Panc1 (cell line): ENCODE data around the gene CNN3. TPM values are rescaled to one million over a fixed set of nuclear protein-coding genes. Genes with fewer than 3 reads are reported as not detected.

Experiments used
- ATAC-seq: fragments of 200-7000 bp; cut with Tn5 transposase; 2 replicates; pipeline ENCODE4 v1.9.1; 2020; ENCODE audit warnings: mild to moderate bottlenecking, moderate library complexity
- BruUV-seq: library from RNA; stranded (reverse); fragments of 400-500 nt; replicated peaks from 2 replicates; lab custom pipeline; 2021; lab: Mats Ljungman, UMichigan
- CTCF ChIA-PET: fragments of 300-600 bp; sonication (Branson Sonifier 250); formaldehyde crosslinking; loops from one replicate; lab custom pipeline; 2022; ENCODE audit warnings: antibody characterized with exemption; lab: Charles Lee
- POLR2A ChIA-PET: fragments of 300-600 bp; sonication (Branson Sonifier 250); formaldehyde crosslinking; loops from one replicate; lab custom pipeline; 2022; ENCODE audit warnings: antibody characterized with exemption; lab: Charles Lee
- DNase-seq: peaks from one replicate; pipeline ENCODE4 v3.0.0-alpha.2; 2010; ENCODE audit warnings: low read depth, low spot score
- H3K27ac ChIP-seq: 2 replicates; pipeline ENCODE4 v1.5.1; 2011; ENCODE audit warnings: mild to moderate bottlenecking, low read length, inconsistent platforms
- H3K27me3 ChIP-seq: fragments of 200-500 bp; sonication (Bioruptor generic); 2 replicates; pipeline ENCODE4 v1.6.0; 2014; ENCODE audit warnings: low read length, inconsistent platforms; ENCODE audit not compliant: control insufficient read depth, insufficient read depth
- H3K36me3 ChIP-seq: fragments of 200-500 bp; sonication (Bioruptor generic); 2 replicates; pipeline ENCODE4 v1.5.1; 2014; ENCODE audit warnings: inconsistent platforms, mild to moderate bottlenecking, low read length, moderate library complexity; ENCODE audit not compliant: control insufficient read depth, insufficient read depth
- H3K4me1 ChIP-seq: 2 replicates; pipeline ENCODE4 v1.5.1; 2011; ENCODE audit warnings: inconsistent platforms, mild to moderate bottlenecking, low read length, moderate library complexity; ENCODE audit not compliant: control insufficient read depth, insufficient read depth
- H3K4me3 ChIP-seq, 2 experiments: 2 replicates each; pipeline ENCODE4 v1.5.1; 2011 to 2012; ENCODE audit warnings: low read depth in 2 of 2, low read length in 2 of 2, mild to moderate bottlenecking in 2 of 2, inconsistent platforms in 1 of 2, moderate library complexity in 1 of 2
- H3K9me3 ChIP-seq: fragments of 200-500 bp; sonication (Bioruptor generic); 2 replicates; pipeline ENCODE4 v1.5.1; 2014; ENCODE audit warnings: low read depth, mild to moderate bottlenecking, inconsistent platforms, low read length, moderate library complexity; ENCODE audit not compliant: control insufficient read depth, insufficient read depth
- POLR2AphosphoS5 ChIP-seq: IDR thresholded peaks from 2 replicates; pipeline ENCODE4 v1.6.1; 2012; ENCODE audit warnings: mild to moderate bottlenecking, low read depth, low read length, moderate library complexity
- SIN3A ChIP-seq: IDR thresholded peaks from 2 replicates; pipeline ENCODE4 v1.6.1; 2012; ENCODE audit warnings: low read depth, mild to moderate bottlenecking, low read length, moderate library complexity, borderline replicate concordance; ENCODE audit not compliant: insufficient read depth
- TCF7L2 ChIP-seq: IDR thresholded peaks from 2 replicates; pipeline ENCODE4 v1.6.1; 2011; ENCODE audit warnings: mild to moderate bottlenecking, low read depth, low read length, inconsistent platforms
- in situ Hi-C: cut with HindIII; loops from 2 replicates; pipeline ENCODE4 v1.10.0; 2016; ENCODE audit warnings: low sequenced_read_pairs, low pct_unique_long_range_greater_than_20kb
- intact Hi-C: fragments of 100-400 bp; cut with micrococcal nuclease; formaldehyde crosslinking; loops from one replicate; pipeline ENCODE4 v1.10.0; 2022; ENCODE audit not compliant: unreplicated experiment
- total RNA-seq: library from RNA; stranded (reverse); gene quantifications from one replicate; pipeline ENCODE4 v1.2.1, GENCODE V29; 2021; ENCODE audit not compliant: unreplicated experiment
- TF ChIP-seq, protein P1 (sequence below), 2 experiments: IDR thresholded peaks; 2 replicates each; pipeline ENCODE4 v1.6.1; 2011 to 2012; ENCODE audit warnings: low read depth in 2 of 2, control low read depth in 1 of 2, low read length in 1 of 2, mild to moderate bottlenecking in 1 of 2, moderate library complexity in 1 of 2; ENCODE audit not compliant: insufficient read depth in 1 of 2
- TF ChIP-seq, protein P2 (sequence below): fragments of 450-650 bp; IDR thresholded peaks from 2 replicates; pipeline ENCODE4 v1.5.1; 2017; ENCODE audit warnings: mild to moderate bottlenecking

Gene CNN3
- total RNA-seq, 1 experiment from 2014 or later, result 72.3 TPM

GRCh38 chr1:94888201-94888600, 38.7 kb downstream of the CNN3 start:
- in situ Hi-C loops (no loop called here), intact Hi-C loops (no loop called here)
- DNase-seq (no peak), ATAC-seq (no peak)
- H3K9me3 ChIP-seq, result no peaks in the 10 kb centered on the region
- no peak overlapping the region for H3K27ac ChIP-seq
- TF ChIP-seq TCF7L2 (no peak), POLR2AphosphoS5 (no peak), SIN3A (no peak)
- TF ChIP-seq, protein P1, sequence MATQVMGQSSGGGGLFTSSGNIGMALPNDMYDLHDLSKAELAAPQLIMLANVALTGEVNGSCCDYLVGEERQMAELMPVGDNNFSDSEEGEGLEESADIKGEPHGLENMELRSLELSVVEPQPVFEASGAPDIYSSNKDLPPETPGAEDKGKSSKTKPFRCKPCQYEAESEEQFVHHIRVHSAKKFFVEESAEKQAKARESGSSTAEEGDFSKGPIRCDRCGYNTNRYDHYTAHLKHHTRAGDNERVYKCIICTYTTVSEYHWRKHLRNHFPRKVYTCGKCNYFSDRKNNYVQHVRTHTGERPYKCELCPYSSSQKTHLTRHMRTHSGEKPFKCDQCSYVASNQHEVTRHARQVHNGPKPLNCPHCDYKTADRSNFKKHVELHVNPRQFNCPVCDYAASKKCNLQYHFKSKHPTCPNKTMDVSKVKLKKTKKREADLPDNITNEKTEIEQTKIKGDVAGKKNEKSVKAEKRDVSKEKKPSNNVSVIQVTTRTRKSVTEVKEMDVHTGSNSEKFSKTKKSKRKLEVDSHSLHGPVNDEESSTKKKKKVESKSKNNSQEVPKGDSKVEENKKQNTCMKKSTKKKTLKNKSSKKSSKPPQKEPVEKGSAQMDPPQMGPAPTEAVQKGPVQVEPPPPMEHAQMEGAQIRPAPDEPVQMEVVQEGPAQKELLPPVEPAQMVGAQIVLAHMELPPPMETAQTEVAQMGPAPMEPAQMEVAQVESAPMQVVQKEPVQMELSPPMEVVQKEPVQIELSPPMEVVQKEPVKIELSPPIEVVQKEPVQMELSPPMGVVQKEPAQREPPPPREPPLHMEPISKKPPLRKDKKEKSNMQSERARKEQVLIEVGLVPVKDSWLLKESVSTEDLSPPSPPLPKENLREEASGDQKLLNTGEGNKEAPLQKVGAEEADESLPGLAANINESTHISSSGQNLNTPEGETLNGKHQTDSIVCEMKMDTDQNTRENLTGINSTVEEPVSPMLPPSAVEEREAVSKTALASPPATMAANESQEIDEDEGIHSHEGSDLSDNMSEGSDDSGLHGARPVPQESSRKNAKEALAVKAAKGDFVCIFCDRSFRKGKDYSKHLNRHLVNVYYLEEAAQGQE (IDR thresholded peaks at IDR 0.05; ENCODE audit: insufficient read depth in 1 of 2, low read depth in 2 of 2, low read length in 1 of 2), result no peak
- TF ChIP-seq, protein P2, sequence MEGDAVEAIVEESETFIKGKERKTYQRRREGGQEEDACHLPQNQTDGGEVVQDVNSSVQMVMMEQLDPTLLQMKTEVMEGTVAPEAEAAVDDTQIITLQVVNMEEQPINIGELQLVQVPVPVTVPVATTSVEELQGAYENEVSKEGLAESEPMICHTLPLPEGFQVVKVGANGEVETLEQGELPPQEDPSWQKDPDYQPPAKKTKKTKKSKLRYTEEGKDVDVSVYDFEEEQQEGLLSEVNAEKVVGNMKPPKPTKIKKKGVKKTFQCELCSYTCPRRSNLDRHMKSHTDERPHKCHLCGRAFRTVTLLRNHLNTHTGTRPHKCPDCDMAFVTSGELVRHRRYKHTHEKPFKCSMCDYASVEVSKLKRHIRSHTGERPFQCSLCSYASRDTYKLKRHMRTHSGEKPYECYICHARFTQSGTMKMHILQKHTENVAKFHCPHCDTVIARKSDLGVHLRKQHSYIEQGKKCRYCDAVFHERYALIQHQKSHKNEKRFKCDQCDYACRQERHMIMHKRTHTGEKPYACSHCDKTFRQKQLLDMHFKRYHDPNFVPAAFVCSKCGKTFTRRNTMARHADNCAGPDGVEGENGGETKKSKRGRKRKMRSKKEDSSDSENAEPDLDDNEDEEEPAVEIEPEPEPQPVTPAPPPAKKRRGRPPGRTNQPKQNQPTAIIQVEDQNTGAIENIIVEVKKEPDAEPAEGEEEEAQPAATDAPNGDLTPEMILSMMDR, result no peak
- CTCF ChIA-PET, result no interaction called here
- no peaks in the 10 kb centered on the region for H3K36me3 ChIP-seq
- H3K4me1 ChIP-seq, result no peaks in the 10 kb centered on the region
- BruUV-seq, result no TSS peak
- POLR2A ChIA-PET, result interaction anchor here (0.6 kb wide), 1 partner anchor 39 kb away, joined by 4 read pairs; the partner anchor contains the start of gene CNN3
- H3K4me3 ChIP-seq, result no peak overlapping the region
- no peaks in the 10 kb centered on the region for H3K27me3 ChIP-seq

- H3K27me3 ChIP-seq, result no peaks in the 10 kb centered on the region
- TF ChIP-seq SIN3A, result no peak
- no peak for TF ChIP-seq POLR2AphosphoS5
- TF ChIP-seq, protein P2, result no peak
- no peak for TF ChIP-seq TCF7L2
- TF ChIP-seq, protein P1 (IDR thresholded peaks at IDR 0.05; ENCODE audit: insufficient read depth in 1 of 2, low read depth in 2 of 2, low read length in 1 of 2), result no peak
- POLR2A ChIA-PET, result interaction anchor here (0.6 kb wide), 1 partner anchor 39 kb away, joined by 4 read pairs; the partner anchor contains the start of gene CNN3
- H3K4me3 ChIP-seq, result no peak overlapping the region
- ATAC-seq (no peak), DNase-seq (no peak)
- CTCF ChIA-PET, result no interaction called here
- no peak overlapping the region for H3K27ac ChIP-seq
- no peaks in the 10 kb centered on the region for H3K36me3 ChIP-seq
- H3K4me1 ChIP-seq, result no peaks in the 10 kb centered on the region
- no TSS peak for BruUV-seq
- in situ Hi-C loops (no loop called here), intact Hi-C loops (no loop called here)
- no peaks in the 10 kb centered on the region for H3K9me3 ChIP-seq
These were observed 39.2 kb downstream of the CNN3 start for GRCh38 chr1:94887603-94888171.
